GM12872 (cell line): ENCODE data around the gene MILR1.

Source experiments
- TF ChIP-seq, protein P1 (sequence below): IDR thresholded peaks from 3 replicates; pipeline ENCODE4 v1.5.1; 2011; ENCODE audit warnings: low read depth, mild to moderate bottlenecking, low read length, moderate library complexity; ENCODE audit not compliant: insufficient read depth

MILR1 gene

GRCh38 chr17:64420143-64420670 is 28.7 kb upstream of the MILR1 start:
- TF ChIP-seq, protein P1, sequence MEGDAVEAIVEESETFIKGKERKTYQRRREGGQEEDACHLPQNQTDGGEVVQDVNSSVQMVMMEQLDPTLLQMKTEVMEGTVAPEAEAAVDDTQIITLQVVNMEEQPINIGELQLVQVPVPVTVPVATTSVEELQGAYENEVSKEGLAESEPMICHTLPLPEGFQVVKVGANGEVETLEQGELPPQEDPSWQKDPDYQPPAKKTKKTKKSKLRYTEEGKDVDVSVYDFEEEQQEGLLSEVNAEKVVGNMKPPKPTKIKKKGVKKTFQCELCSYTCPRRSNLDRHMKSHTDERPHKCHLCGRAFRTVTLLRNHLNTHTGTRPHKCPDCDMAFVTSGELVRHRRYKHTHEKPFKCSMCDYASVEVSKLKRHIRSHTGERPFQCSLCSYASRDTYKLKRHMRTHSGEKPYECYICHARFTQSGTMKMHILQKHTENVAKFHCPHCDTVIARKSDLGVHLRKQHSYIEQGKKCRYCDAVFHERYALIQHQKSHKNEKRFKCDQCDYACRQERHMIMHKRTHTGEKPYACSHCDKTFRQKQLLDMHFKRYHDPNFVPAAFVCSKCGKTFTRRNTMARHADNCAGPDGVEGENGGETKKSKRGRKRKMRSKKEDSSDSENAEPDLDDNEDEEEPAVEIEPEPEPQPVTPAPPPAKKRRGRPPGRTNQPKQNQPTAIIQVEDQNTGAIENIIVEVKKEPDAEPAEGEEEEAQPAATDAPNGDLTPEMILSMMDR = peak; percentile 78

GRCh38 chr17:64423881-64424280 is 25.0 kb upstream of the MILR1 start:
- TF ChIP-seq, protein P1 = no peak

GRCh38 chr17:64424324-64424849 is 24.5 kb upstream of the MILR1 start:
- TF ChIP-seq, protein P1 = no peak

GRCh38 chr17:64425191-64425590 is 23.7 kb upstream of the MILR1 start:
- TF ChIP-seq, protein P1 = no peak

GRCh38 chr17:64426596-64426995 is 22.3 kb upstream of the MILR1 start:
- TF ChIP-seq, protein P1 = no peak

DNA sequence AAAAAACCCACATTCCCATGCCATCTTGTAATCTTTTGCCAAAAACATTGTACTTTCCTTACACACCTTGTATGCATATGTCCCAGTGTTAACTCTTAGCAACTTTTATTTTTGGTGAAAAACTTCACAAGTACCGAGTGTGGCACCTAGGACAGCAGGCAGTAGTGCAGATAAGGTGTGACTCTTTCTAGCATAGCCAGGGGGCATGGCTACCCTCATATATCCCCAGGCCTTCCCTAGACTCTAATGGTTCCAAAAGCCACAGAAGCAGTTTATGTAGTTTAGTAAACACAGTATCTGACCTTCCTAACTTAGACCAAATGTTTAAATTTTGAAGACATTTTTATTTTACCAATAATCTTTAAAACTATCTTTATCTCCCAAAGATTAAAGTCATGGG is 20.5 kb upstream of the MILR1 start:
- TF ChIP-seq, protein P1 = no peak

DNA sequence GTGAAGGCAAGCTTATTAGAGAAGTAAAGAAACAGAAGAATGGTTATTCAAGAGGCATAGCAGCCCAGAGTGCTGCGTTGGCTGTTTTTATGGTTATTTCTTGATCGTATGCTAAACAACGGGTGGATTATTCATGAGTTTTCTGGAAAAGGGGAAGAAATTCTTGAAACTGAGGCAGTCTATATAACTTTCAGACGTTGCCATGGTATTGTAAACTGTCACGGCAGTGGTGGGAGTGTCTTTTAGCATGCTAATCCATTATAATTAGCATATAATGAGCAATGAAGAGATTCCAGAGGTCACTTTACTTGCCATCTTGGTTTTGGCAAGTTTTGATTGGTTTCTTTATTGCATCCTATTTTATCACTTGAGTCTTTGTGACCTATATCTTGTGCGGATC is 17.4 kb upstream of the MILR1 start:
- TF ChIP-seq, protein P1 = no peak
